GM04503 (cell line): ENCODE results near the gene ABHD4.
"Not testable (repeated sequence)": the region's sequence is repeated elsewhere in the genome, so short reads cannot be mapped to it uniquely, and the experiment has no call there.

Source experiments
- DNase-seq: peaks from one replicate; pipeline ENCODE4 v3.0.0-alpha.2; 2012; ENCODE audit warnings: low read depth

Gene ABHD4

GRCh38 chr14:22561661-22562579 lies 36.2 kb upstream of the ABHD4 start:
- no peak for DNase-seq

GRCh38 chr14:22563987-22564386 lies 34.1 kb upstream of the ABHD4 start:
- DNase-seq = no peak

GRCh38 chr14:22564463-22564862 lies 33.6 kb upstream of the ABHD4 start:
- DNase-seq = no peak

GRCh38 chr14:22565391-22565945 lies 32.6 kb upstream of the ABHD4 start:
- no peak for DNase-seq

GRCh38 chr14:22566266-22566665 lies 31.8 kb upstream of the ABHD4 start:
- DNase-seq = not testable (repeated sequence)

GRCh38 chr14:22566845-22567244 lies 31.3 kb upstream of the ABHD4 start:
- no peak for DNase-seq

GRCh38 chr14:22567437-22567836 lies 30.7 kb upstream of the ABHD4 start:
- no peak for DNase-seq

GRCh38 chr14:22569106-22569736 lies 28.9 kb upstream of the ABHD4 start:
- no peak for DNase-seq

GRCh38 chr14:22569737-22570131 lies 28.4 kb upstream of the ABHD4 start:
- DNase-seq = no peak

- no peak for DNase-seq
These were observed 27.8 kb upstream of the ABHD4 start for GRCh38 chr14:22570132-22570949.

GRCh38 chr14:22572562-22573058 lies 25.5 kb upstream of the ABHD4 start:
- DNase-seq = peak; percentile 65

GRCh38 chr14:22573804-22574203 lies 24.3 kb upstream of the ABHD4 start:
- DNase-seq = no peak

- no peak for DNase-seq
These were observed 20.7 kb upstream of the ABHD4 start for GRCh38 chr14:22577334-22577908.

GRCh38 chr14:22579236-22579635 lies 18.9 kb upstream of the ABHD4 start:
- no peak for DNase-seq

GRCh38 chr14:22579881-22580280 lies 18.2 kb upstream of the ABHD4 start:
- DNase-seq = no peak

- no peak for DNase-seq
These were observed 17.5 kb upstream of the ABHD4 start for GRCh38 chr14:22580625-22581024.

- DNase-seq = no peak
These were observed 14.1 kb upstream of the ABHD4 start for GRCh38 chr14:22583994-22584393.

- no peak for DNase-seq
These were observed 10.9 kb upstream of the ABHD4 start for GRCh38 chr14:22587247-22587646.

- DNase-seq = not testable (repeated sequence)
These were observed 10.2 kb upstream of the ABHD4 start for GRCh38 chr14:22587677-22588422.

GRCh38 chr14:22588526-22589095 lies 9.5 kb upstream of the ABHD4 start:
- no peak for DNase-seq
